Lower lobe of right lung (tissue), 2 donors: Measurements from ENCODE around the gene TENT4A. TPM values are rescaled to one million over a fixed set of nuclear protein-coding genes. Genes with fewer than 3 reads are reported as not detected.

ENCODE experiments used
- ATAC-seq, 2 donors: fragments of 200-7000 bp; cut with Tn5 transposase; one replicate each; pipeline ENCODE4 v1.9.1; 2020 to 2022; ENCODE audit warnings: mild to moderate bottlenecking in 2 of 2, moderate library complexity in 2 of 2
- DNase-seq: peaks from one replicate; pipeline ENCODE4 v3.0.0-alpha.2; 2020
- H3K27ac ChIP-seq: fragments of 200-600 bp; one replicate; pipeline ENCODE4 v1.8.0; 2022
- H3K27me3 ChIP-seq: fragments of 200-600 bp; one replicate; pipeline ENCODE4 v1.8.0; 2022; ENCODE audit warnings: low read depth
- H3K36me3 ChIP-seq: fragments of 200-600 bp; one replicate; pipeline ENCODE4 v1.8.0; 2022; ENCODE audit warnings: mild to moderate bottlenecking
- H3K4me1 ChIP-seq: fragments of 200-600 bp; one replicate; pipeline ENCODE4 v1.8.0; 2022
- H3K4me3 ChIP-seq: fragments of 200-600 bp; one replicate; pipeline ENCODE4 v1.8.0; 2022; ENCODE audit warnings: mild to moderate bottlenecking
- H3K9me3 ChIP-seq: fragments of 200-600 bp; one replicate; pipeline ENCODE4 v1.8.0; 2022
- CTCF ChIP-seq: fragments of 200-600 bp; IDR thresholded peaks from one replicate; pipeline ENCODE4 v1.8.0; 2022; ENCODE audit warnings: antibody characterized with exemption, mild to moderate bottlenecking
- intact Hi-C: fragments of 100-400 bp; cut with DNase I; formaldehyde crosslinking; loops from one replicate; pipeline ENCODE4 v1.11.0; 2022
- total RNA-seq: library from RNA; stranded (reverse); fragmentation: NEBNext Ultra II Directional; extraction: Animal tissue kit (Norgen Biotek cat#: 25700); gene quantifications from one replicate; pipeline ENCODE4 v1.2.1, GENCODE V29; 2021
- donor health status: DM: no; HTN: yes; CAD: no; lungs with severe emphysema.

TENT4A gene
- total RNA-seq, 1 donor from 2014 or later, result 24.1 TPM

- Histone ChIP-seq H3K27me3 (no peaks in the 10 kb centered on the region), H3K9me3 (no peaks in the 10 kb centered on the region), H3K36me3 (peaks cover 90% of the 10 kb centered on the region), H3K4me1 (no peaks in the 10 kb centered on the region), H3K4me3 (no peak overlapping the region), H3K27ac (no peak overlapping the region)
- no peak for ATAC-seq
- TF ChIP-seq CTCF, result no peak
- intact Hi-C loops, result no loop called here
- no peak for DNase-seq
These were observed 34.9 kb downstream of the TENT4A start for GRCh38 chr5:6748142-6748541.

- Histone ChIP-seq H3K4me3 (no peak overlapping the region), H3K27me3 (no peaks in the 10 kb centered on the region), H3K27ac (no peak overlapping the region), H3K4me1 (no peaks in the 10 kb centered on the region), H3K36me3 (peaks cover 92% of the 10 kb centered on the region), H3K9me3 (no peaks in the 10 kb centered on the region)
- DNase-seq (no peak), ATAC-seq (no peak)
- intact Hi-C loops, result no loop called here
- TF ChIP-seq CTCF, result no peak
These were observed 35.9 kb downstream of the TENT4A start for GRCh38 chr5:6749026-6749716.

- H3K36me3 ChIP-seq, result peaks cover 96% of the 10 kb centered on the region
- H3K4me1 ChIP-seq, result no peaks in the 10 kb centered on the region
- no peak overlapping the region for H3K4me3 ChIP-seq
- ATAC-seq (no peak), DNase-seq (peak; percentile 26)
- no peak overlapping the region for H3K27ac ChIP-seq
- H3K27me3 ChIP-seq, result no peaks in the 10 kb centered on the region
- H3K9me3 ChIP-seq, result no peaks in the 10 kb centered on the region
- TF ChIP-seq CTCF, result no peak
- intact Hi-C loops, result no loop called here
These were observed 37.1 kb downstream of the TENT4A start for GRCh38 chr5:6750142-6750840.

GRCh38 chr5:6750951-6751685 lies 37.9 kb downstream of the TENT4A start:
- no peak overlapping the region for H3K27ac ChIP-seq
- no peak for TF ChIP-seq CTCF
- H3K36me3 ChIP-seq, result peaks cover 99% of the 10 kb centered on the region
- ATAC-seq, result no peak
- H3K9me3 ChIP-seq, result no peaks in the 10 kb centered on the region
- intact Hi-C loops, result no loop called here
- DNase-seq, result no peak
- no peak overlapping the region for H3K4me3 ChIP-seq
- no peaks in the 10 kb centered on the region for H3K4me1 ChIP-seq
- H3K27me3 ChIP-seq, result no peaks in the 10 kb centered on the region

GRCh38 chr5:6752236-6752635 lies 39.0 kb downstream of the TENT4A start:
- H3K27me3 ChIP-seq, result no peaks in the 10 kb centered on the region
- H3K27ac ChIP-seq, result no peak overlapping the region
- no peak for TF ChIP-seq CTCF
- H3K36me3 ChIP-seq, result peaks cover 99% of the 10 kb centered on the region
- DNase-seq (no peak), ATAC-seq (no peak)
- no peaks in the 10 kb centered on the region for H3K4me1 ChIP-seq
- H3K9me3 ChIP-seq, result no peaks in the 10 kb centered on the region
- intact Hi-C loops, result no loop called here
- H3K4me3 ChIP-seq, result no peak overlapping the region
